NCI-H187 (cell line): ENCODE data around the gene TFDP1.
"Not testable (repeated sequence)": the region's sequence is repeated elsewhere in the genome, so short reads cannot be mapped to it uniquely, and the experiment has no call there.

ENCODE experiments used
- DNase-seq, 2 experiments: peaks; one replicate each; lab custom pipeline; 2025; lab: John Stamatoyannopoulos, UW

The TFDP1 gene

DNA sequence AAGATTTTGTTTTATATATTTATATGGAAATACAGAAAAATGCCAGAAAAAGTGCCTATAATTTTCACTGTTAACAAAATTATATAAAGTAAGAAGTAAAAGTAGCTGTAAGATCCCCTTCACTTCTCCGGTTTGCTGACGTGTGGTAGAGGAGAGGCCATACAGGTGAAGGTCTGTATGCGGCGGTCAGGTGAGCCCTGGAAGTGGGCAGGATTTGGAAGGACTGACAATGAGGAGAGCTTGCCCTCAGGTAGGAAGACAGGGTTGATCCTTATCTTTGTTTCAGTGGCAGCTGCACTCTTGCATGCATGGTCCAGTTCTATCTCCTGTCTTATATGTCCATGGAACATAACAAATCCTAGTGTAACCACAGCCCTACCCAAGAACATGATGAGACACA, 16.9 kb upstream of the TFDP1 start:
- no peak for DNase-seq

DNA sequence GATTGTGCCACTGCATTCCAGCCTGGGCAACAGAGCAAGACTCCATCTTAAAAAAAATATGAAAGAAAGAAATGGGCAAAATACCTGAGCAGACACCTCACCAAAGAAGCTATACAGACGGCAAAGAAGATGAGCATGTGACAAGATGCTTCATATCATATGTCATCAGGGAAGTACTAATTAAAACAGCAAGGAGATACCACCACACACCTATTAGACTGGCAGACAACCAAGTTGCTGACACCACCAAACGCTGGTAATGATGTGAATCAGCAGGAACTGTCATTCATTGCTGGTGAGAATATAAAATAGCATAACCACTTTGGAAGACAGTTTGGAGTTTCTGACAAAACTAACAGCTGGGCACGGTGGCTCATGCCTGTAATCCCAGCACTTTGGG, 11.5 kb upstream of the TFDP1 start:
- DNase-seq: no peak

DNA sequence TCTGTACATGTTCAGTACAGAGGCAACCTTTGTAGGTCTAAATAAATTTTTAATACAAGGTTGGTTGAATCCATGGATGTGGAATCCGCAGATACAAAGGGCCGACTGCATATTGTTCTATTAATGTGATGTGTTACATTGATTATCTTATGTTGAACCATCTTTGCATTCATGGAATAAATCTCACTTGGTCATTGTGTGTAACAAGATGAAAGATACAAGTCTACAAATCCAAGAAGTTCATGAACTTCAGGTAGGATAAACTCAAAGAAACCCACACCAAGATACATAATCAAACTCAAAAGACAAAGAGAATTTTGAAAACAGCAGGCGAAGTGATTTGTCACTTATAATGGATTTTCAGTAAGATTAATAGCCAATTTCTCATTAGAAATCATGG, 8.0 kb upstream of the TFDP1 start:
- no peak for DNase-seq

DNA sequence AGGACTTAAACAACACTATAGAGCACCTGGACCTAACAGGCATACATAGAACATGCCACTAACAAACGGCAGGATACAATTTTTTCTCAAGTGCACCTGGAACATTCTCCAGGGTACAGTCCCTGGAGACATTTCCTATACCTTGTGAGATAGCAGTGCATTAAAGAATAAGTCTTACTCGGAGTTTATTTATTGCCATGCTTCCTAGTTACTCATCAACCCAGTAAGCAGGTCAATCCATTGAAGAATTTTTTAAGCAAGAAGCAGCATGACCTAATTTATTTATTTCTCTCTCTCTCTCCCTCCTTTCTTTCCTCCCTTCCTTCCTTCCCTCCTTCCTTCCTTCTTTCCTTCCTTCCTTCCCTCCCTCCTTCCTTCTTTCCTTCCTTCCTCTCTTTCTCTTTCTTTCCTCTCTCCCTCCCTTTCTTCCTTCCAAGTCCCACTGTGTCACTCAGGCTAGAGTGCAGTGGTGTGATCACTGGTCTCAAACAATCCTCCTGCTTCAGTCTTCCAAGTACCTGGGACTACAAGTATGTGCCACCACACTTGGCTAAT, 6.6 kb upstream of the TFDP1 start:
- DNase-seq: no peak

DNA sequence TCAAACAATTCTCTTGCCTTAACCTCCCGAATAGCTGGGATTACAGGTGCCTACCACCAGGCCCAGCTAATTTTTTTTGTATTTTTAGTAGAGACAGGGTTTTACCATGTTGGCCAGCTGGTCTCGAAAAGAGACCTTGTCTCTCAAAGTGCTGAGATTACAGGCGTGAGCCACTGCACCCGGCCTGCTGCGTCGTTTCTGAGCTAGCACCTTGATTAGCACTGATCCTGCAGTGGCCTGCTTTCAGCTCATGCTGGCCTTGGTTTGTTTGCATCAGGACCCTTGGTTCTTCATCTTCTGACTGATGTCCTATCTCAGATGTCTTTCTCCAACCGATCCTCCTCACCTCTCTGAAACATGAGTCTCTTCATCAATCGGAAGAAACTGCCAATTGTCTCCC, 4.9 kb upstream of the TFDP1 start:
- no peak for DNase-seq

DNA sequence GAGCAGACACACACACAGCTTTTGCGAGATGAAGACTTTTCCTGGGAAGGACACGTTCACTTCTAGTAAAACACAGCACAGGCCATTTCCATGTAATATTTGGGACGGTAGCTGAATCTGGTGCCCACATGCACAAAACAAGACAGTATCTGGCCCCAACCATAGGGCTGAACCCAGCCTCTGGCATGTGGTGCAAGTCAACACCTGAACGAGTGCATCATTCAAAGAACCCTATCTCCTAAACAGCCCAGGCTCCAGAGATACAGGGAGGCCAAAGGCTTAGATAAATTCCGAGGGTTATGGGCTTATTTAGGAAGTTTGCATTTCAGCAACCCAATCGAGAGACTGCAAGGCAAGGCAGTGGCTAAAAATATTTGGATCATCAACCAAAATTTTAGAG, 2.7 kb upstream of the TFDP1 start:
- DNase-seq: no peak

DNA sequence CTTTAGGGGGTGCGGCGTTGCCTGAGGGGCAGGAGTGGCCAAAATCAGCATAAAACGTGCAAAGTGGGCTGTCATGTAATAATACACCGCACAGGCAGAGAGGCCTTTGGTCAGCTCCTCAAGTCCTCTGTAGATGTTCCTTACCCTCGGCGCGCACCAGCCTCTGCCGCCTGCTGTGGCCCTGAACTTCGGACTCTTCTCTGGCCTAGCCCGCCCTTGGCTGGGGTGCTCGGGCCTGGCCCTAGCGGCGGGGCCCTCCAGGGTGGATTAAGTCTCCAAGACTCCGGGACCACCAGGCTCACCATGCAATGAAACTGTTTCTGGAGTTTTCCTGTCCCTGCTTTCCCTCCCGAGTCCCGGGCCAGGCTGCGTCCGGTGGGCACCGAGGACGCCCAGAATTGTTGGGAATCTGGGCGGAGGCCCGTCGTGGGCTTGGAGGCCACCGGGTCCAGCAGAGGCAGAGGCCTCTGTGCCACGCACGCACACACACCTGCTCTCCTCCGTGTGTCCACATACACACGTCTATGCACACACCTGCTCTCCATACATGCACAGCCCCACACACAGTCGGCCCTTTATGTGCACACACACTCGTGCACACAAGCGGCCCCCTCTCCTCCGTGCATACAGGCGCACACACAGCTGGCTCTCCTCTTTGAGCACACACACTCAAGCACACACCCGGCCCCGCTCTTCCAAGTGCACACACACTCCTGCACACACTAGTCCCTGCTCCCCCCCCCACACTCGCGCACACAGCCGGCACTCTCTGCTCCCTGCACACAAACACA, 1.5 kb upstream of the TFDP1 start:
- DNase-seq: no peak

DNA sequence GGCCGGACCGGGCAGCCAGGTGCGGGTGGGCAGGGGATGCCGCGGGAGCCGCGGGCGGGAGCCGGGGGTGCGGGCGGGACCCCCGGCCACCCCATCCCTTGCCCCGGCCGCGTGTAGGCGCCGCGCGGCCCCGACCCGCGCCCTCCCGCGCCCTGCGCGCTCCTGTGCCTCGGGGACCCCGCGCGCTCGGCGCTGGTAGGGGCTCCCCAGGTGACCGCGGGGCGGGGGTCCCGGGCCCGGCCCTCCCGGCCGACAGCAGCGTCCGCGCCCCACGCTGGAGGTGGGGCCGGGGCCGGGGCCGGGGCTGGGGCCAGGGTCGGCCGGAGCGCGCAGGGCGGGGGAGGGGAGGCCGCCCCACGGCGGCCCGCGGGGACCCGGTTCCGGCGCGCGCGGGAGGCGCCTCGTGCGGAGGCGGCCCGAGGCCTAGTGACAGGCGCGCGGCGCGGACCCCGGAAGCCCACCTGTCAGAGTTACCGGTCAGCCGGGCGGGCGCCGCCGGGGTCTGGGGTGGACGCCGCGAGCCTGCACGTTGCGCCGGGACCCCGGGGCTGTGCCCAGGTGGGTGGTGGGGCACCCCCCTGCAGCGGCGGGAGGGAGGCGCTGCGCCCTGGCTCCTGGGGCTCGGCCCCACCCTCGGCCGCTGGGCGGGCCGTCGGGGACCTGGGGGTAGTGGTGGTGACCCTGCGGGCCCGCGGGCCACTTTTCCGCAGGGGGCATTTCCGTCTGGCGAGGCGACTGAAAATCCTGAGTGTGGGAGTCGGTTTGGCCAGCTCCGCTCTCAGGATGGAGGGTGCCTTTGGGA, 518 bp downstream of the TFDP1 start:
- no peak for DNase-seq

DNA sequence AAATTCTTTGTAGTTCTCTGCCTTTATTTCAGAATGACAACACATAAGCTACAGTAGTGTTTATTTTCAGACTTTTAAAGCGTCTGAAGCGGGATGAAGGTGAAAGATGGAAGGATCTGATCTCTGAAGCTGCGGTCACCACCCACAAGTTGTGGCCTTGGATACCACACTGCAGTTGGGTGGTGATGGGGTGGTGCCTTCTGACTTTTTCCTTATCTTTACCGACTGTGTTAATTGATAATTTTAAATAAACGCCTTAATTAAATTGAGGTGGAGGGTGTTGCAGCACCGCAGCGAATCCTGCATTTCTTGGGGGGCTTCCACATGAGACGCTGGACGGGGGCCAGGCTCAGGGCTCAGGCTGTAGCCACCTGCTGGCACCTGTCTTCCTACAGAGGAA, 1.3 kb downstream of the TFDP1 start:
- DNase-seq: no peak

DNA sequence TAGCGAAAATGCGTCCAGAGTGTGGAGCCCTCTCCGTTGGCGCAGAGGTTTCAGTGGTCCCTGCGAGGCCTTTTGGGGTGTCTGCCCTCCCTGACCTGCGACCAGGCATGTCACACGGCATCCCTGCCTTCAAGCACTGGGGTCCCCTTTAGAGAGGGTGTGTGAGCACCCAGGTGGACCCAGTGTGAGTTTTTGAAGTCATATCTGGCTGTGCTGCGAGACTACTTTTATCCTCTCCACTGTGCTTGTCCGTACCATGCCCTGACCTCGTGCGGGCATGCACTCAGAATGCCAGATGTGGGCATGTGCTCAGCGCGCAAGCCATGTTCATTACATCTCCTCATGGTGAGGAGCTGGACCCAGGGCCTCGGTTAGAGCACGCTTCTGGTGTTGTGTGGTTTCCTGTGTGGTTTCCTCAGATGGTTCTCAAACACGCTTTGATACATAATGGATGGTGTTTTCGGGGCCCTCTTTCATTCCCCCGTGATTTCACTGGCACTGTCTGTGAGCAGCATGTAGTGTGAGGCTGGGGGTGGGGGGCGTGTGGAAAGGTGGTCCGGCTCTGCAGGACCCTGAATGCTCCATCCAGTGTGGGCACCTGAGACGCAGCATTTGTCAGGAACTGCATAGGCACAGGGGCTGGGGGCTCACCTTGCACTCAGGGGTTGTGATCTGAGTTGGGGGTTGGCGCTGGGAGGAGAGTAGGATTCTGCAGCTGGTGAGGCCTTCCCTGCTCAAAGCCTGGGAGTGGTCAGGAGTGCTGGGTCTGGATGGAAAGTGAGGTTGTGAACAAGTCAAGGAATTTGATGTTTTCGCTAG, 2.3 kb downstream of the TFDP1 start:
- no peak for DNase-seq

DNA sequence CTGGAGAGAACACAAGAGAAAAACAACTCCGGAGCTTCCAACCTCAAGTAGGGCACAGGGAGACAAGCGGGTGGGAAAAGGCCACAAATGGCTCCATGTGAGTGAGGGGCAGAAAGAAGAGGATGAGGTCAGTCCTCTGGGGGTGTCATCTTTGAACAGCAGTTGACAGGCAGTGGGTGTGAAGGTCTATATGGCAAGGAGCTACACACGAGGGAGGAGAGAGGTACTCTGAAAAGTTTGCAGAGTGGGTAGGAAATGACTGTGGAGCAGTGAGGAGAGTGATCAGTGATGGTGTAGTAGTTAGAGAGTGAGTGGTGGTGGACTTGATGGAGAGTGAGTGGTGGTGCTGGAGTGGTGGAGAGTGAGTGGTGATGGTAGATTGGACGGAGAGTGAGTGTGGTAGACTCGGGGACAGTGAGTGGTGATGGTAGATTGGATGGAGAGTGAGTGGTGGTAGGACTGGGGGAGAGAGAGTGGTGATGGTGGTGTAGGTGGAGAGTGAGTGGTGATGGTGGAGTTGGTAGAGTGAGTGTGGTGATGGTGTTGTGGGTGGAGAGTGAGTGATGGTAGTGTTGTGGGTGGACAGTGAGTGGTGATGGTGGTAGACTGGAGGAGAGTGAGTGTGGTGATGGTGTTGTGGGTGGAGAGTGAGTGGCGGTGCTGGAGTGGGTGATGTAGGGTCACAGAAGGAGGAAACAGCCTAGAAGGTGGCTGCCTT, 4.0 kb downstream of the TFDP1 start:
- no peak for DNase-seq

DNA sequence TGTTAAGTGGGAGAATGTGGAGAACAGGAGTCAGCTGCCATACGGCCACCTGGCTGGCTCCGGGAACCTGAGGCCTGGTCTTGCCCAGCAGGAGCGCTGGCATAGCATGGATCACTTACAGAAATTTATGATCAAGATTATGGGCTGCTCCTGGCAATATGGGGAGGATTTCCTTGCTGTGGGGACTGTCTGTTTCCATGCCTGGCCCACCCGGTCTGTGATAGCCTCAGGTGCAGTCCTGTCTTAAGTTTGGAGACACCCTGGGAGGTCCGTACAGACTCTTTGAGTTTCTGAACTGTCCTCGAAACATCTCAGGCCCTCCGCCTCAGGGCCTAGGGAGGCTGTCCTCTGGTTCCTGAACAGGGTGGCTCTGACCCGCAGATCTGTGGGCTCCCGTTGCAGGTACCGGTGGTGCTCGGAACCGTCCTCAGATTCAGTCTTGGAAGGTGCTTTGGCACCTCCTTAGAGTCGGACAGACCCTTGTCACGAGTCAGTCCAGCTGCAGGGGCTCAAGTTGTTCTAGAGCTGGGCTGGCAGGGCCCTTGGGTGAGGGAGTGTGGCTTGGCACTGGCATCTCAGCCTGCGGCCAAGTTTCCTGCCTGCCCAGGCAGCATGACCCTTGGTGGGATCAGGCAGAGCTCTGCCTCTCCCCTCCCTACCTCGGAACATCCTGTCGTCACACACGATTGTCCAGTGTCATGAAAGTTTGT, 4.9 kb downstream of the TFDP1 start:
- no peak for DNase-seq

DNA sequence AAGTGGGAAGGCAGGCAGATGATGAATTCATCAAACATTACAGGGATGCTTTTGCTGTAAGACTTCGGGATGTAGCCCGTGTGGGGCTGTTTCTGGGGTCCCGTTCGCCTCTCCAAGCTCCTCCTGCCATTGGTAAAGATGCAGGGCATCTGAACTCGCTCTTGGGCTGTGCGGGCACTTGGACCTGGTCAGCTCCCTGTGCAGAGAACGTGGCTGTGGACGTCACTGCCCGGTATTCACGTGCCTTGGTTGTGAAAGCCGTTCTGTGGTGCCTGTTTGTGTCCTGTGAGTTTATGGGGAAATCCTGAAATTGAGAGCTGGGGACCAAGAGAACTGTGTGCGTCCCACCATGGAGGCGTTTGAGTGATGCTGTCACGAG, 5.4 kb downstream of the TFDP1 start:
- DNase-seq: no peak

DNA sequence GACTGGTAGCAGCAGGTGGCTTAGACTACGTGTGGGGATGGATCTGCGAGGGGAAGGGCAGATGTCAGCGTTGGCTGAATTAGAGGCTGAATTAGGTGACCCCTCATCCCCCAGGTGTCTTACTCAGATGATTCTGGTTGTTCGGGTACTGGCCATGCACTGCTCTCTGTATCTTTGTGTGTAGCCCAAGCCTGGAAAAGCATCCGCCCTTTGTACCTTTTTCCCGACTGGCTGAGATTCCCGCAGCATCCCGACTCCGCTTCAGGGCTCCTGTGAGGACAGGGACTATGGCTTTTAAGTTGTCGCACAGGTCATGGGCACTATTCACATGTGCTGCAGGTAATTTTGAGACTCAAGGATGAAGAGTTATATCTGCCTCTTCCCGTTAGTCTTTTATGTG, 7.2 kb downstream of the TFDP1 start:
- no peak for DNase-seq

DNA sequence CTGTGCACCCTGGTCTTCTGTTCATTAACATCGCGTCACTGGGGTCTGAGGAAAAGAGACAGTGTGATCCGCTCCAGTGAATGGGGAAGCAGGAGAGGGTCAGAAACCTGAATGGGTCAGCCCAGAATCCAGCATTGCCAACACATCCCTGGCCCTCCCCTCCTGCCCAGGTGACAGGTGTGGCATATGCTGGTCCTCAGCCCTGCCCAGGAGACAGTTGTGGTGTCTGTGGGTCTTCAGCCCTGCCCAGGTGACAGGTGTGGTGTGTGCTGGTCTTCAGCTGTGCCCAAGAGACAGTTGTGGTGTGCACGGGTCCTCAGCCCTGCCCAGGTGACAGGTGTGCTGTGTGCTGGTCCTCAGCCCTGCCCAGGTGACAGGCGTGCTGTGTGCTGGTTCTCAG, 8.0 kb downstream of the TFDP1 start:
- DNase-seq: no peak

DNA sequence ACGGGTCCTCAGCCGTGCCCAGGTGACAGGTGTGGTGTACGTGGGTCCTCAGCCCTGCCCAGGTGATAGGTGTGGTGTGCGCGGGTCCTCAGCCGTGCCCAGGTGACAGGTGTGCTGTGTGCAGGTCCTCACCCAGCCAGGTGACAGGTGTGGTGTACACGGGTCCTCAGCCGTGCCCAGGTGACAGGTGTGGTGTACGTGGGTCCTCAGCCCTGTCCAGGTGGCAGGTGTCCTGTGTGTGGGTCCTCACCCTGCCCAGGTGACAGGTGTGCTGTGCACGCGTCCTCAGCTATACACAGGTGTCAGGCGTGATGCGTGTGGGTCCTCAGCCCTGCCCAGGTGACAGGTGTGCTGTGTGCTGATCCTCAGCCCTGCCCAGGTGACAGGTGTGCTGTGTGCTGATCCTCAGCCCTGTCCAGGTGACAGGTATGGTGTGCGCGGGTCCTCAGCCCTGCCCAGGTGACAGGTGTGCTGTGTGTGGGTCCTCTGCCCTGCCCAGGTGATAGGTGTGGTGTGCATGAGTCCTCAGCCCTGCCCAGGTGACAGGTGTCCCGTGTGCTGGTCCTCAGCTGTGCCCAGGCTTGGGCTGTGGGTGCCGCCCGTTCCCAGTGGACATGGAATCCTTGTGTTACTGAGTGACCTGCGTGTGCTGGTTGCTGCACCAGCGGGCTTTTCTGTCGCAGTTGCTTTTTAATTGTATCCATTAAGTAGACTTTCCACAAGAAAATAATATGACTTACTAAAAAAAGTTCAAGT, 9.7 kb downstream of the TFDP1 start:
- DNase-seq: not testable (repeated sequence)

DNA sequence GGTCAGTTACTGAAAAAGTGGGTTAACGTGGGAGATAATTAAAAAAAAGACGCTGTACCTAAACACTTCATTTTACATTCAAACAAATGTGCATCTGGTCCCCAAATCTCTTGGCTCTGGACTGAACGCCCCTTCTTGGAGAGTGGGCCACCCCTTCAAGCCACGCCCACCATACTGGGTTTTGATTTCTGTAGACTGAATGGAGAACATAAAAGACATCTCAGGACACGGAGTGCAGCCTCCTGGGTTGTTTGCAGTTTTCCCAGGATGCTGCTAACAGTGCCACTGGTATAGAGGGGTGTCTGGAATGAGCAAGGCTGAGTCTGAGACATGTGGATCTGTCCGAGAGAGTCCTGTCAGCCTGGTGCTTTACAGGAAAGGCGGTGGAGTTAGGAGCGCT, 10.6 kb downstream of the TFDP1 start:
- no peak for DNase-seq

DNA sequence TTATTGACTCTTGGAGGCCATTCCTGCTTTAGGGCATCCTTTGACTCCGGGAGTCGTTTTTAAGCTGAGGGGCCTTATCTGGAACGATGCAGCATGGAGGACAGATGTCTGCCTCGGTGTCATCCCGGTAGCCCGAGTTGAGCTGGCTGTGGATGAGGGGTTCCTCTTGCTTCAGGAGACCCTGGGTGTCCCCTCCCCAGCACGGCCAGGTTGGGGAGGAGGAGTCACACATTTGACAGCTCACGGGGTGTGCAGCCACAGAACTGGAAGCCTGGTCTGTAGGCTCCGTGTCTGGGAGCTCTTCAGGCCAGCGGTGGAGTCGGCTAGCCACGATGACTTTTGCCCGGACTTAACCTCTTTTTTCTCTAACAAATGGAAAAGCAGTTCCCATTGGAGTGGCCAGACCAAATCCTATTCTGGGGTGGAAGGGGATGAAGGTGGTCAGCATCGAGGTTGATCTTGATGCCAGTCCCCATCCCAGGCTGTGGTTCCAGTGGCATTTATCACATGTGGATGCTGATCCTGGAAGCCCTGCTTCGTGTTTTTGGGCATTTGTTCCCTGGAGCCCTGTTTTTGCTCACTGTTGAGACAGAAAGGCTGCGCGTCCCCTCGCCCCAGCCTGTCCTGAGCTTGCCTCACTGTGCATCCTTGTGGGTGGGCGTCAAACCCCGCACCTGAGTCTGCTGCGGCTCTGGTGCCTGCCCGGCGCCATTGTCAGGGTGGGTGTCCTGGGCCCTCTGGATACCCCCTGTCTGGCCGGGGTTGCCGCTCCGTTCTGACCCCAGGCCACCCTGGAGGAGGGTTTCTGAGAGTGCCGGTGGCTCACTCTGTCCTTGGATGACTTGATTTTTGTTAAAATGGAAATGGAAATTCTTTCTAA, 12.0 kb downstream of the TFDP1 start:
- DNase-seq: no peak

DNA sequence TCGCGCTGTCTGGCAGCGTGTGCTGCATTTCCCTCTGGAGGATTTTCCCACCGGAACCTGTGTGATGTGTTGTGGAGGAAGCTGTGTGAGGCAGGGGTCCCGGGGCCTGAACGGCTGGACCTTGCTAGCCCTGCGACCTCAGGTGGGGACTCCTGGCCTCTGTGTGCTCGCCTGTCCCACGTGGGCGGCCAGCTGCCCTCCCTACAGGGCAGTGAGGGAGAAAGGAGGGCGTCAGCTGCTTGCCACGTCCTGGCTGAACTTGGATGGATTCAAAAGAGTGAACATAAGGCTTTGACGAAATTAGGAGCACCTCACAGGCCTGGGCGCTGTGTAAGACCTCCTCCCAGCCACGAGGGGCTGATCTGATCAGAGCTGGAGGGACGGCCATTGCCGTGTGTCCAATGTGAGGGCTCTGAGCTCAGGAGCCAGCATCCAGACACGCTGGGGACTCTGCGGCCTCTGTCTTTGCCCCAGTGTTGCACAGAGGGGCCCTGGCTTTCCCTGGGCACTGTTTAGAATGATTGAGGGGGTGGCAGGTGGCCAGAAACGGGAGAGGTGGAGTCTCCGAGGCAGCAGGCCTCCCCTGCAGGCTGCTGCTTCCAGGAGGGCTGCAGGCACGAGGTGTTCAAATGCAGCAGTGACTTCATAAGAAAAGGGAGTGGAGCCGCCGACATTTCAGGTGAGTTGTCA, 13.0 kb downstream of the TFDP1 start:
- no peak for DNase-seq
